ENCODE results near the gene CCDC47. TPM values are rescaled to one million over a fixed set of nuclear protein-coding genes. Genes with fewer than 3 reads are reported as not detected.

The CCDC47 gene
- total and polyA plus RNA-seq, 2 of the 13 experiments (the other 11 are each of a cell fraction or from before 2014, with no cell fraction given) = 59.3 to 99.5 TPM

GRCh38 chr17:63773272-63774140, at the start of gene CCDC47 (continued):
- TF ChIP-seq ZNF737 (CRISPR knock-in tag; IDR thresholded peaks at IDR 0.05; ENCODE audit: borderline replicate concordance) = no peak
- no peak; the same call in 1 of the 2 replicates for TF ChIP-seq CBX5 (CRISPR knock-in tag; IDR thresholded peaks at IDR 0.05; ENCODE audit: borderline replicate concordance)
- TF ChIP-seq, protein P1, sequence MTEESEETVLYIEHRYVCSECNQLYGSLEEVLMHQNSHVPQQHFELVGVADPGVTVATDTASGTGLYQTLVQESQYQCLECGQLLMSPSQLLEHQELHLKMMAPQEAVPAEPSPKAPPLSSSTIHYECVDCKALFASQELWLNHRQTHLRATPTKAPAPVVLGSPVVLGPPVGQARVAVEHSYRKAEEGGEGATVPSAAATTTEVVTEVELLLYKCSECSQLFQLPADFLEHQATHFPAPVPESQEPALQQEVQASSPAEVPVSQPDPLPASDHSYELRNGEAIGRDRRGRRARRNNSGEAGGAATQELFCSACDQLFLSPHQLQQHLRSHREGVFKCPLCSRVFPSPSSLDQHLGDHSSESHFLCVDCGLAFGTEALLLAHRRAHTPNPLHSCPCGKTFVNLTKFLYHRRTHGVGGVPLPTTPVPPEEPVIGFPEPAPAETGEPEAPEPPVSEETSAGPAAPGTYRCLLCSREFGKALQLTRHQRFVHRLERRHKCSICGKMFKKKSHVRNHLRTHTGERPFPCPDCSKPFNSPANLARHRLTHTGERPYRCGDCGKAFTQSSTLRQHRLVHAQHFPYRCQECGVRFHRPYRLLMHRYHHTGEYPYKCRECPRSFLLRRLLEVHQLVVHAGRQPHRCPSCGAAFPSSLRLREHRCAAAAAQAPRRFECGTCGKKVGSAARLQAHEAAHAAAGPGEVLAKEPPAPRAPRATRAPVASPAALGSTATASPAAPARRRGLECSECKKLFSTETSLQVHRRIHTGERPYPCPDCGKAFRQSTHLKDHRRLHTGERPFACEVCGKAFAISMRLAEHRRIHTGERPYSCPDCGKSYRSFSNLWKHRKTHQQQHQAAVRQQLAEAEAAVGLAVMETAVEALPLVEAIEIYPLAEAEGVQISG (CRISPR knock-in tag; IDR thresholded peaks at IDR 0.05) = peak; percentile 98
- peak; percentile 89; the same call in 1 of the 2 replicates for TF ChIP-seq ZNF703 (CRISPR knock-in tag; IDR thresholded peaks at IDR 0.05; ENCODE audit: borderline replicate concordance)
- TF ChIP-seq ZNF878 (CRISPR knock-in tag; IDR thresholded peaks at IDR 0.05) = peak; percentile 61
- TF ChIP-seq, protein P2, sequence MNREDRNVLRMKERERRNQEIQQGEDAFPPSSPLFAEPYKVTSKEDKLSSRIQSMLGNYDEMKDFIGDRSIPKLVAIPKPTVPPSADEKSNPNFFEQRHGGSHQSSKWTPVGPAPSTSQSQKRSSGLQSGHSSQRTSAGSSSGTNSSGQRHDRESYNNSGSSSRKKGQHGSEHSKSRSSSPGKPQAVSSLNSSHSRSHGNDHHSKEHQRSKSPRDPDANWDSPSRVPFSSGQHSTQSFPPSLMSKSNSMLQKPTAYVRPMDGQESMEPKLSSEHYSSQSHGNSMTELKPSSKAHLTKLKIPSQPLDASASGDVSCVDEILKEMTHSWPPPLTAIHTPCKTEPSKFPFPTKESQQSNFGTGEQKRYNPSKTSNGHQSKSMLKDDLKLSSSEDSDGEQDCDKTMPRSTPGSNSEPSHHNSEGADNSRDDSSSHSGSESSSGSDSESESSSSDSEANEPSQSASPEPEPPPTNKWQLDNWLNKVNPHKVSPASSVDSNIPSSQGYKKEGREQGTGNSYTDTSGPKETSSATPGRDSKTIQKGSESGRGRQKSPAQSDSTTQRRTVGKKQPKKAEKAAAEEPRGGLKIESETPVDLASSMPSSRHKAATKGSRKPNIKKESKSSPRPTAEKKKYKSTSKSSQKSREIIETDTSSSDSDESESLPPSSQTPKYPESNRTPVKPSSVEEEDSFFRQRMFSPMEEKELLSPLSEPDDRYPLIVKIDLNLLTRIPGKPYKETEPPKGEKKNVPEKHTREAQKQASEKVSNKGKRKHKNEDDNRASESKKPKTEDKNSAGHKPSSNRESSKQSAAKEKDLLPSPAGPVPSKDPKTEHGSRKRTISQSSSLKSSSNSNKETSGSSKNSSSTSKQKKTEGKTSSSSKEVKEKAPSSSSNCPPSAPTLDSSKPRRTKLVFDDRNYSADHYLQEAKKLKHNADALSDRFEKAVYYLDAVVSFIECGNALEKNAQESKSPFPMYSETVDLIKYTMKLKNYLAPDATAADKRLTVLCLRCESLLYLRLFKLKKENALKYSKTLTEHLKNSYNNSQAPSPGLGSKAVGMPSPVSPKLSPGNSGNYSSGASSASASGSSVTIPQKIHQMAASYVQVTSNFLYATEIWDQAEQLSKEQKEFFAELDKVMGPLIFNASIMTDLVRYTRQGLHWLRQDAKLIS (CRISPR knock-in tag; IDR thresholded peaks at IDR 0.05) = no peak
- peak; percentile 80 for TF ChIP-seq ZSCAN31 (CRISPR knock-in tag; IDR thresholded peaks at IDR 0.05; ENCODE audit: low read depth)
- TF ChIP-seq MLLT10 (CRISPR knock-in tag; IDR thresholded peaks at IDR 0.05) = no peak
- TF ChIP-seq ERF (CRISPR knock-in tag; IDR thresholded peaks at IDR 0.05) = peak; percentile 85; the same call in 1 of the 2 replicates
- TF ChIP-seq SSRP1 (CRISPR knock-in tag; IDR thresholded peaks at IDR 0.05) = peak; percentile 97
- peak; percentile 100 for TF ChIP-seq NAIF1 (CRISPR knock-in tag; IDR thresholded peaks at IDR 0.05; ENCODE audit: borderline replicate concordance)
- no peak for TF ChIP-seq NFKBIZ (CRISPR knock-in tag; IDR thresholded peaks at IDR 0.05)
- peak; percentile 93 for TF ChIP-seq SP4 (CRISPR knock-in tag; IDR thresholded peaks at IDR 0.05)
- TF ChIP-seq ZNF768 (CRISPR knock-in tag; IDR thresholded peaks at IDR 0.05) = peak; percentile 83; the same call in 1 of the 2 replicates
- TF ChIP-seq, protein P3, sequence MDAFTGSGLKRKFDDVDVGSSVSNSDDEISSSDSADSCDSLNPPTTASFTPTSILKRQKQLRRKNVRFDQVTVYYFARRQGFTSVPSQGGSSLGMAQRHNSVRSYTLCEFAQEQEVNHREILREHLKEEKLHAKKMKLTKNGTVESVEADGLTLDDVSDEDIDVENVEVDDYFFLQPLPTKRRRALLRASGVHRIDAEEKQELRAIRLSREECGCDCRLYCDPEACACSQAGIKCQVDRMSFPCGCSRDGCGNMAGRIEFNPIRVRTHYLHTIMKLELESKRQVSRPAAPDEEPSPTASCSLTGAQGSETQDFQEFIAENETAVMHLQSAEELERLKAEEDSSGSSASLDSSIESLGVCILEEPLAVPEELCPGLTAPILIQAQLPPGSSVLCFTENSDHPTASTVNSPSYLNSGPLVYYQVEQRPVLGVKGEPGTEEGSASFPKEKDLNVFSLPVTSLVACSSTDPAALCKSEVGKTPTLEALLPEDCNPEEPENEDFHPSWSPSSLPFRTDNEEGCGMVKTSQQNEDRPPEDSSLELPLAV (CRISPR knock-in tag; conservative IDR thresholded peaks at IDR 0.05; ENCODE audit: low read depth) = no peak
- peak; percentile 84 for TF ChIP-seq MTA1 (CRISPR knock-in tag; IDR thresholded peaks at IDR 0.05; ENCODE audit: borderline replicate concordance)
- TF ChIP-seq FUBP1 (CRISPR knock-in tag; IDR thresholded peaks at IDR 0.05; ENCODE audit: borderline replicate concordance) = no peak
